OCI-LY1 (cell line): Measurements from ENCODE around the gene VGLL4.
"Not testable (repeated sequence)": the region's sequence is repeated elsewhere in the genome, so short reads cannot be mapped to it uniquely, and the experiment has no call there.

Source experiments
- H2AFZ ChIP-seq: fragments of 200-600 bp; sonication (generic), shearing (Covaris generic); 2 replicates; pipeline ENCODE4 v1.6.0; 2014; ENCODE audit warnings: antibody characterized with exemption, mild to moderate bottlenecking, low read length
- H3F3A ChIP-seq: fragments of 200-600 bp; sonication (generic), shearing (Covaris generic); 2 replicates; pipeline ENCODE4 v1.6.0; 2014; ENCODE audit warnings: mild to moderate bottlenecking, antibody characterized with exemption, low read length, moderate library complexity; ENCODE audit not compliant: insufficient read depth
- H3K27ac ChIP-seq: fragments of 200-600 bp; sonication (generic); 2 replicates; pipeline ENCODE4 v1.5.1; 2014; ENCODE audit warnings: low read length, mixed run types, mild to moderate bottlenecking, low read depth; ENCODE audit not compliant: poor library complexity, severe bottlenecking
- H3K27me3 ChIP-seq: fragments of 200-600 bp; sonication (generic); 2 replicates; pipeline ENCODE4 v1.6.0; 2014; ENCODE audit warnings: antibody characterized with exemption, mild to moderate bottlenecking, low read length, moderate library complexity; ENCODE audit not compliant: insufficient read depth
- H3K36me3 ChIP-seq: fragments of 200-600 bp; sonication (generic); 2 replicates; pipeline ENCODE4 v1.6.1; 2014; ENCODE audit warnings: mild to moderate bottlenecking, antibody characterized with exemption, low read length, moderate library complexity, mixed read lengths; ENCODE audit not compliant: insufficient read depth
- H3K4me1 ChIP-seq: fragments of 200-600 bp; sonication (generic); 2 replicates; pipeline ENCODE4 v1.5.1; 2014; ENCODE audit warnings: mild to moderate bottlenecking, low read length, moderate library complexity; ENCODE audit not compliant: insufficient read depth, severe bottlenecking
- H3K4me2 ChIP-seq: fragments of 200-600 bp; sonication (generic), shearing (Covaris generic); 2 replicates; pipeline ENCODE4 v1.6.1; 2014; ENCODE audit warnings: low read length
- H3K4me3 ChIP-seq: fragments of 200-600 bp; sonication (generic); 2 replicates; pipeline ENCODE4 v1.5.1; 2014; ENCODE audit warnings: low read length, low read depth, mild to moderate bottlenecking, mixed read lengths; ENCODE audit not compliant: poor library complexity, severe bottlenecking
- H3K79me2 ChIP-seq: fragments of 200-600 bp; shearing (Covaris generic); 2 replicates; pipeline ENCODE4 v1.6.1; 2016; ENCODE audit warnings: mixed run types, low read length, mixed read lengths; ENCODE audit not compliant: insufficient read depth
- H3K9ac ChIP-seq: fragments of 200-600 bp; sonication (generic), shearing (Covaris generic); 2 replicates; pipeline ENCODE4 v1.6.1; 2014; ENCODE audit warnings: mild to moderate bottlenecking, low read length, mixed read lengths
- H3K9me2 ChIP-seq: fragments of 200-600 bp; sonication (generic), shearing (Covaris generic); 2 replicates; pipeline ENCODE4 v1.6.1; 2014; ENCODE audit warnings: low read depth, mild to moderate bottlenecking, low read length, mixed read lengths
- H3K9me3 ChIP-seq: fragments of 200-600 bp; shearing (Covaris generic); 2 replicates; pipeline ENCODE4 v1.6.1; 2014; ENCODE audit warnings: low read length, mixed read lengths
- H4K20me1 ChIP-seq: fragments of 200-600 bp; sonication (generic), shearing (Covaris generic); 2 replicates; pipeline ENCODE4 v1.6.0; 2016; ENCODE audit warnings: mild to moderate bottlenecking, low read length; ENCODE audit not compliant: insufficient read depth
- CTCF ChIP-seq: fragments of 200-600 bp; sonication (generic), shearing (Covaris generic); IDR thresholded peaks from 2 replicates; pipeline ENCODE4 v1.5.1; 2017; ENCODE audit warnings: mild to moderate bottlenecking, antibody characterized with exemption, low read length, moderate library complexity, mixed read lengths
- EZH2 ChIP-seq: fragments of 200-600 bp; sonication (generic), shearing (Covaris generic); IDR thresholded peaks from 2 replicates; pipeline ENCODE4 v1.8.0; 2017; ENCODE audit warnings: borderline replicate concordance, mixed run types, mild to moderate bottlenecking, antibody characterized with exemption, low read length, moderate library complexity, mixed read lengths

The VGLL4 gene

GRCh38 chr3:11514191-11514821 is 129.4 kb downstream of the VGLL4 start:
- Histone ChIP-seq H3K27ac (no peak overlapping the region), H3K4me2 (no peak overlapping the region), H4K20me1 (no peaks in the 10 kb centered on the region)

GRCh38 chr3:11513817-11514135 is 129.9 kb downstream of the VGLL4 start:
- no peak for TF ChIP-seq CTCF
- no peak for TF ChIP-seq EZH2
- no peaks in the 10 kb centered on the region for H4K20me1 ChIP-seq
- no peaks in the 10 kb centered on the region for H3K9me3 ChIP-seq
- peaks cover 19% of the 10 kb centered on the region for H3K4me1 ChIP-seq
- no peaks in the 10 kb centered on the region for H3K27me3 ChIP-seq
- H3K9ac ChIP-seq = no peak overlapping the region
- H2AFZ ChIP-seq = no peak overlapping the region
- H3K36me3 ChIP-seq = no peaks in the 10 kb centered on the region
- H3K79me2 ChIP-seq = no peaks in the 10 kb centered on the region
- no peak overlapping the region for H3K4me2 ChIP-seq
- H3K9me2 ChIP-seq = no peaks in the 10 kb centered on the region
- no peaks in the 10 kb centered on the region for H3F3A ChIP-seq
- H3K4me3 ChIP-seq = no peak overlapping the region
- H3K27ac ChIP-seq = no peak overlapping the region

More at GRCh38 chr3:11514191-11514821, 129.4 kb downstream of the VGLL4 start:
- Histone ChIP-seq H3K9me3 (no peaks in the 10 kb centered on the region), H3K4me3 (no peak overlapping the region), H3K79me2 (no peaks in the 10 kb centered on the region), H3K9me2 (no peaks in the 10 kb centered on the region), H3F3A (no peaks in the 10 kb centered on the region), H3K4me1 (peaks cover 13% of the 10 kb centered on the region), H3K27me3 (no peaks in the 10 kb centered on the region), H3K36me3 (no peaks in the 10 kb centered on the region), H2AFZ (no peak overlapping the region), H3K9ac (no peak overlapping the region)
- no peak for TF ChIP-seq EZH2
- no peak for TF ChIP-seq CTCF

DNA sequence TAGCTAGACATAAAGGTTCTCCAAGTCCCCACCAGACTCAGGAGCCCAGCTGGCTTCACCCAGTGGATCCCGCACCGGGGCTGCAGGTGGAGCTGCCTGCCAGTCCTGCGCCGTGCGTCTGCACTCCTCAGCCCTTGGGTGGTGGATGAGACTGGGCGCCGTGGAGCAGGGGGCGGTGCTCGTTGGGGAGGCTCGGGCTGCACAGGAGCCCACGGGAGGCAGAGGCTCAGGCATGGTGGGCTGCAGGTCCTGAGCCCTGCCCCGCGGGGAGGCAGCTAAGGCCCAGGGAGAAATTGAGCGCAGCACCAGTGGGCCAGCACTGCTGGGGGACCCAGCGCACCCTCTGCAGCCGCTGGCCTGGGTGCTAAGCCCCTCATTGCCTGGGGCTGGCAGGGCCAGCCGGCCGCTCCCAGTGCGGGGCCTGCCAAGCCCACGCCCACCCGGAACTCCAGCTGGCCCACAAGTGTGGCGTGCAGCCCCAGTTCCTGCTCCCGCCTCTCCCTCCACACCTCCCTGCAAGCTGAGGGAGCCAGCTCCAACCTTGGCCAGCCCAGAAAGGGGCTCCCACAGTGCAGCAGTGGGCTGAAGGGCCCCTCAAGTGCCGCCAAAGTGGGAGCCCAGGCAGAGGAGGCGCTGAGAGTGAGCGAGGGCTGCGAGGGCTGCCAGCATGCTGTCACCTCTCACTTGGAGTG is 130.4 kb downstream of the VGLL4 start:
- not testable (repeated sequence) for H2AFZ ChIP-seq, H3F3A ChIP-seq, H3K36me3 ChIP-seq, H4K20me1 ChIP-seq, H3K9ac ChIP-seq, H3K4me3 ChIP-seq, H3K79me2 ChIP-seq, H3K9me3 ChIP-seq, H3K4me2 ChIP-seq, H3K27ac ChIP-seq, H3K9me2 ChIP-seq, H3K27me3 ChIP-seq
- peaks cover 19% of the 10 kb centered on the region for H3K4me1 ChIP-seq

GRCh38 chr3:11511606-11512005 is 132.1 kb downstream of the VGLL4 start:
- H3K36me3 ChIP-seq, H3F3A ChIP-seq, H3K9me2 ChIP-seq, H3K79me2 ChIP-seq, H4K20me1 ChIP-seq, H3K27ac ChIP-seq, H3K9ac ChIP-seq, H3K9me3 ChIP-seq, H3K4me2 ChIP-seq, H3K4me3 ChIP-seq, H3K27me3 ChIP-seq, H2AFZ ChIP-seq: not testable (repeated sequence)
- H3K4me1 ChIP-seq = peaks cover 19% of the 10 kb centered on the region
